HUES48 (cell line): Measurements from ENCODE around the gene UTP15.

Experiments
- H3K27ac ChIP-seq: one replicate; pipeline ENCODE4 v1.7.0; 2013; ENCODE audit warnings: low read depth, low read length, inconsistent platforms
- H3K27me3 ChIP-seq: 2 replicates; pipeline ENCODE4 v1.6.1; 2013; ENCODE audit warnings: mild to moderate bottlenecking, low read length; ENCODE audit not compliant: control insufficient read depth, insufficient read depth
- H3K36me3 ChIP-seq: 2 replicates; pipeline ENCODE4 v1.6.1; 2013; ENCODE audit warnings: low read length; ENCODE audit not compliant: control insufficient read depth, insufficient read depth
- H3K4me1 ChIP-seq: 2 replicates; pipeline ENCODE4 v1.6.1; 2013; ENCODE audit warnings: mild to moderate bottlenecking, low read length; ENCODE audit not compliant: control insufficient read depth, insufficient read depth
- H3K4me3 ChIP-seq: 2 replicates; pipeline ENCODE4 v1.5.1; 2013; ENCODE audit warnings: mild to moderate bottlenecking, low read depth, low read length
- H3K9ac ChIP-seq: 2 replicates; pipeline ENCODE4 v1.6.1; 2013; ENCODE audit warnings: mild to moderate bottlenecking, low read depth, low read length, moderate library complexity
- H3K9me3 ChIP-seq: 2 replicates; pipeline ENCODE4 v1.6.1; 2013; ENCODE audit warnings: low read length; ENCODE audit not compliant: control insufficient read depth, insufficient read depth

Gene UTP15

GRCh38 chr5:73606206-73606753 is 40.7 kb downstream of the UTP15 start:
- Histone ChIP-seq H3K9me3 (no peaks in the 10 kb centered on the region), H3K4me3 (no peak overlapping the region), H3K36me3 (no peaks in the 10 kb centered on the region), H3K27me3 (no peaks in the 10 kb centered on the region), H3K4me1 (no peaks in the 10 kb centered on the region), H3K27ac (no peak overlapping the region), H3K9ac (no peak overlapping the region)

GRCh38 chr5:73607228-73607627 is 41.7 kb downstream of the UTP15 start:
- Histone ChIP-seq H3K4me3 (no peak overlapping the region), H3K9ac (no peak overlapping the region), H3K27me3 (no peaks in the 10 kb centered on the region), H3K9me3 (no peaks in the 10 kb centered on the region), H3K36me3 (no peaks in the 10 kb centered on the region), H3K4me1 (no peaks in the 10 kb centered on the region), H3K27ac (no peak overlapping the region)

GRCh38 chr5:73612799-73613198 is 47.3 kb downstream of the UTP15 start:
- Histone ChIP-seq H3K4me1 (0 out of 2 replicates have a peak, but pooled peaks cover 7% of the 10 kb centered on the region), H3K9ac (no peak overlapping the region), H3K9me3 (no peaks in the 10 kb centered on the region), H3K27me3 (no peaks in the 10 kb centered on the region), H3K36me3 (no peaks in the 10 kb centered on the region), H3K4me3 (no peak overlapping the region), H3K27ac (no peak overlapping the region)

GRCh38 chr5:73615085-73615484 is 49.5 kb downstream of the UTP15 start:
- no peaks in the 10 kb centered on the region for H3K27me3 ChIP-seq
- H3K4me1 ChIP-seq = 0 out of 2 replicates have a peak, but pooled peaks cover 7% of the 10 kb centered on the region
- H3K9ac ChIP-seq = no peak overlapping the region
- H3K9me3 ChIP-seq = no peaks in the 10 kb centered on the region
- no peak overlapping the region for H3K27ac ChIP-seq
- no peaks in the 10 kb centered on the region for H3K36me3 ChIP-seq
- no peak overlapping the region for H3K4me3 ChIP-seq

- Histone ChIP-seq H3K4me1 (0 out of 2 replicates have a peak, but pooled peaks cover 7% of the 10 kb centered on the region), H3K27me3 (no peaks in the 10 kb centered on the region), H3K9me3 (no peaks in the 10 kb centered on the region), H3K4me3 (no peak overlapping the region), H3K27ac (no peak overlapping the region), H3K9ac (no peak overlapping the region), H3K36me3 (no peaks in the 10 kb centered on the region)
Measured at GRCh38 chr5:73615947-73616346, 50.4 kb downstream of the UTP15 start.

- Histone ChIP-seq H3K27ac (no peak overlapping the region), H3K4me3 (no peak overlapping the region), H3K9me3 (no peaks in the 10 kb centered on the region), H3K9ac (no peak overlapping the region), H3K36me3 (no peaks in the 10 kb centered on the region), H3K27me3 (no peaks in the 10 kb centered on the region), H3K4me1 (0 out of 2 replicates have a peak, but pooled peaks cover 12% of the 10 kb centered on the region)
Measured at GRCh38 chr5:73617510-73618279, 52.2 kb downstream of the UTP15 start.

- H3K27ac ChIP-seq = no peak overlapping the region
- H3K9me3 ChIP-seq = no peaks in the 10 kb centered on the region
Measured at GRCh38 chr5:73619606-73620333, 54.2 kb downstream of the UTP15 start.

GRCh38 chr5:73620334-73620687 is 54.8 kb downstream of the UTP15 start:
- peaks cover 16% of the 10 kb centered on the region for H3K4me1 ChIP-seq
- H3K9ac ChIP-seq = no peak overlapping the region
- 0 out of 2 replicates have a peak, but pooled peaks cover under 1% of the 10 kb centered on the region for H3K27me3 ChIP-seq
- no peaks in the 10 kb centered on the region for H3K9me3 ChIP-seq
- H3K27ac ChIP-seq = no peak overlapping the region
- H3K36me3 ChIP-seq = no peaks in the 10 kb centered on the region
- no peak overlapping the region for H3K4me3 ChIP-seq

More at GRCh38 chr5:73619606-73620333, 54.2 kb downstream of the UTP15 start:
- H3K27me3 ChIP-seq = no peaks in the 10 kb centered on the region
- H3K9ac ChIP-seq = no peak overlapping the region
- H3K4me1 ChIP-seq = peaks cover 12% of the 10 kb centered on the region; the same call in 1 of the 2 replicates
- no peak overlapping the region for H3K4me3 ChIP-seq
- no peaks in the 10 kb centered on the region for H3K36me3 ChIP-seq

- Histone ChIP-seq H3K27ac (no peak overlapping the region), H3K27me3 (peaks cover 24% of the 10 kb centered on the region), H3K9ac (no peak overlapping the region), H3K36me3 (no peaks in the 10 kb centered on the region), H3K4me1 (peaks cover 14% of the 10 kb centered on the region), H3K9me3 (no peaks in the 10 kb centered on the region), H3K4me3 (no peak overlapping the region)
Measured at GRCh38 chr5:73623060-73623459, 57.5 kb downstream of the UTP15 start.

- Histone ChIP-seq H3K4me3 (no peak overlapping the region), H3K36me3 (no peaks in the 10 kb centered on the region), H3K9ac (no peak overlapping the region), H3K9me3 (no peaks in the 10 kb centered on the region), H3K4me1 (peaks cover 14% of the 10 kb centered on the region), H3K27ac (no peak overlapping the region), H3K27me3 (peaks cover 33% of the 10 kb centered on the region)
Measured at GRCh38 chr5:73623901-73624404, 58.4 kb downstream of the UTP15 start.

- H3K4me1 ChIP-seq = peaks cover 14% of the 10 kb centered on the region
- no peaks in the 10 kb centered on the region for H3K36me3 ChIP-seq
- peaks cover 39% of the 10 kb centered on the region for H3K27me3 ChIP-seq
- H3K4me3 ChIP-seq = no peak overlapping the region
- no peak overlapping the region for H3K27ac ChIP-seq
- no peak overlapping the region for H3K9ac ChIP-seq
- no peaks in the 10 kb centered on the region for H3K9me3 ChIP-seq
Measured at GRCh38 chr5:73624888-73625287, 59.3 kb downstream of the UTP15 start.
